Epithelial cell of esophagus (primary cell): ENCODE data around the gene RAB12.

Source experiments
- DNase-seq: peaks from one replicate; pipeline ENCODE4 v3.0.0; 2010; ENCODE audit warnings: low read depth
- H3K4me3 ChIP-seq: 2 replicates; pipeline ENCODE4 v1.5.1; 2011; ENCODE audit warnings: mild to moderate bottlenecking, low read length, control low read depth
- TF ChIP-seq, protein P1 (sequence below): IDR thresholded peaks from 2 replicates; pipeline ENCODE4 v1.5.1; 2011; ENCODE audit warnings: low read depth, mild to moderate bottlenecking, low read length, control low read depth, inconsistent platforms; ENCODE audit not compliant: insufficient read depth; ENCODE audit errors: missing control alignments

Gene RAB12

DNA sequence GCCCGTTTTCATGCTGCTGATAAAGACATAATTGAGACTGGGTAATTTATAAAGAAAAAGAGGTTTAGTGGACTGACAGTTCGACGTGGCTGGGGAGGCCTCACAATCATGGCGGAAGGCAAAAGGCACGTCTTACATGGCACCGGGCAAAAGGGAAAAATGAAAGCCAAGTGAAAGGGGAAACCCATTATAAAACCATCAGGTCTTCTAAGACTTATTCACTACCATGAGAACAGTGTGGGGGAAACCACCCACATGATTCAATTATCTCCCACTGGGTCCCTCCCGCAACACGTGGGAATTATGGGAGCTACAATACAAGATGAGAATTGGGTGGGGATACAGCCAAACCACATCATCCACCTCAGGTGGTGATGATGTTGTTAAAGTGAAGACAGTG is 3.3 kb upstream of the RAB12 start:
- TF ChIP-seq, protein P1, sequence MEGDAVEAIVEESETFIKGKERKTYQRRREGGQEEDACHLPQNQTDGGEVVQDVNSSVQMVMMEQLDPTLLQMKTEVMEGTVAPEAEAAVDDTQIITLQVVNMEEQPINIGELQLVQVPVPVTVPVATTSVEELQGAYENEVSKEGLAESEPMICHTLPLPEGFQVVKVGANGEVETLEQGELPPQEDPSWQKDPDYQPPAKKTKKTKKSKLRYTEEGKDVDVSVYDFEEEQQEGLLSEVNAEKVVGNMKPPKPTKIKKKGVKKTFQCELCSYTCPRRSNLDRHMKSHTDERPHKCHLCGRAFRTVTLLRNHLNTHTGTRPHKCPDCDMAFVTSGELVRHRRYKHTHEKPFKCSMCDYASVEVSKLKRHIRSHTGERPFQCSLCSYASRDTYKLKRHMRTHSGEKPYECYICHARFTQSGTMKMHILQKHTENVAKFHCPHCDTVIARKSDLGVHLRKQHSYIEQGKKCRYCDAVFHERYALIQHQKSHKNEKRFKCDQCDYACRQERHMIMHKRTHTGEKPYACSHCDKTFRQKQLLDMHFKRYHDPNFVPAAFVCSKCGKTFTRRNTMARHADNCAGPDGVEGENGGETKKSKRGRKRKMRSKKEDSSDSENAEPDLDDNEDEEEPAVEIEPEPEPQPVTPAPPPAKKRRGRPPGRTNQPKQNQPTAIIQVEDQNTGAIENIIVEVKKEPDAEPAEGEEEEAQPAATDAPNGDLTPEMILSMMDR, result no peak
- no peak overlapping the region for H3K4me3 ChIP-seq
- DNase-seq, result no peak

DNA sequence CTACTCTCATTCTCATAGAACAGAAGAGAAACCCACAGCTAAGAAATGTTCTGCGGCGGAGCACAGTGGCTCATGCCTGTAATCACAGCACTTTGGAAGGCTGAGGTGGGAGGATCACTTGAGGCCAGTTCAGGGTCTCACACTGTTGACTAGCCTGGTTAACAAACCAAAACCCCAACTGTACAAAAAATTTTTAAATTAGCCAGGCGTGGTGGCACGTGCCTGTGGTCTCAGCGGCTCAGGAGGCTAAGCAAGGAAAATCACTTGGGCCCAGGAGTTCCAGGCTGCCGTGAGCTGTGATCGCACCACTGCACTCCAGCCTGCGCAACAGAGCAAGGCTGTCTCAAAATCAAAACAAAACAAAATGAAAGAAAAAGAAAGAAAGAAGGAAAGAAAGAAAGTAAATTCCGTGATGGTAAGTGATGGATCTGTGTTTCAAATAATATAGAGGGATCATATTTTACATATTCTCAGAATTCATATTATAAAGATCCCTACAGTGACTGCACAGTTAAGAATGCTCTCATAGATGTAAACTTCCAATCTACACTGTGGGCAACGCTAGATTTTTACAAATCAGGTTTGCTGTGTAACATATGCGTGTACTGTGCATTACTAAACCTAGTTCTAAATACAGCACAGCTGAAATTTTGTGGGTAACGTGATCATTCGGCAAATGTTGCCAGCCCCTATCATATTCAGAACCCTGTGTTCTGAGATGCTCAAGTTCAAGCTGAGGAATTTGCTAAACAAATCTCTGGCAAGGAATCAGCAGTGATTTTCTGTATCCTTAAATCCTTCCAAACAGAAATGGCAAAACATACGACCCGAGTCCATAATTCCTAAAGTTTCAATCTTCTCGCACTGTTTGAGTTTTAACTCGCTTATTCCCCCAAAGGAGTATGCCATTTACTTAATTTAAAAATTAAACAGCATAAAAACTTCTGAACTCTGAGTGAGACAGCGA is 1.2 kb upstream of the RAB12 start:
- TF ChIP-seq, protein P1, result no peak
- DNase-seq, result no peak
- peak overlapping the region; percentile 45 for H3K4me3 ChIP-seq

DNA sequence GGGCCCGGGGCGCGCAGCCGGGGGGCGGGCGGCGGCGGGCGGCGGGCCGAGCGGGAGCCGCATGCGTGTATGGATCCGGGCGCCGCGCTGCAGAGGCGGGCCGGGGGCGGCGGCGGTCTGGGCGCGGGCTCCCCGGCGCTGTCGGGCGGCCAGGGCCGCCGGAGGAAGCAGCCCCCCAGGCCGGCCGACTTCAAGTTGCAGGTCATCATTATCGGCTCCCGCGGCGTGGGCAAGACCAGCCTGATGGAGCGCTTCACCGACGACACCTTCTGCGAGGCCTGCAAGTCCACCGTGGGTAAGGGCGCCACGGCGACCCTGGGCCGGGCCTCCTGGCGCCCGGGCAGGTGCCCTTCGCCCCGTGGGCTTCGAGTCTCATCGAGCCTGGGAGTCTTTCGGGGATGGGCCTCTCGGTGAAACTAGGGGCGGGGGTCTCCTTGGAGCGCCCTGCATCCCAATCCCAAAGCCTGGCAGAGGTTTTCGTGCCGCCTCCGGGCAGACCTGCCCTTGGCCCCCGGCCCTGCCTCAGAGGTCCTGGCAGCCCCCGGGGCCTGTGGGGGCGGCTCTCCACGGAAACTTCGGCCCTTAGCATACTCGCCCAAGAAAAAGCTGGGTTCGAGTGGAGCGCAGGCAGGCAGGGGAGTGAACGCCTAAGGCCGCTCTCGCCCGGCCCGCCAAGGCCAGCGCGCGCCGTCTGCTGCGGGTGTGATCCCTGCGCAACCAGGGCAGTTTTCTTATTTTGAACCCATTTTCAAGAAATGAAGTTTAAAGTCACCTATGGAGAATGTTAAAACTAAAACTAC is 622 bp downstream of the RAB12 start:
- peak overlapping the region; percentile 87 for H3K4me3 ChIP-seq
- DNase-seq, result peak; percentile 28
- TF ChIP-seq, protein P1, result no peak

DNA sequence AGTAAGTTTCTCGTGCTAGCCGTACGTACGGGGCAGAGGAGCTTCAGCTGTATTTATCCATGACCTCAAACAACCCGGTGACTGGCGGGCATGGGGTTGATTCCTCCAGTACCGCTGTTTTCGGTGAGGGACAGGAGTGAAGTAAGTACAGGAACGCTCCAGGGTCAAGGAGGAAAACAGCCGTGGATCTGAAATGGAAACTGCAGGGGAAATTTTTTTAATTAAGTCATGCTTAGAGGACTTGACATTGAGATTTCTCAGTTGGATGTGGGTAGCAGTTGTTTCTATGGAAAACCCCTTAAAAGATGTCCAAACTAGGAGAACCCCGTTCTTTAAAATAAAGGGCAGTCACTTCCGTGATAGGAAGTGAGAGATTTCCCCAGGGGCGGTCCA is 1.2 kb downstream of the RAB12 start:
- no peak for DNase-seq
- H3K4me3 ChIP-seq, result peak overlapping the region; percentile 87
- TF ChIP-seq, protein P1, result no peak

DNA sequence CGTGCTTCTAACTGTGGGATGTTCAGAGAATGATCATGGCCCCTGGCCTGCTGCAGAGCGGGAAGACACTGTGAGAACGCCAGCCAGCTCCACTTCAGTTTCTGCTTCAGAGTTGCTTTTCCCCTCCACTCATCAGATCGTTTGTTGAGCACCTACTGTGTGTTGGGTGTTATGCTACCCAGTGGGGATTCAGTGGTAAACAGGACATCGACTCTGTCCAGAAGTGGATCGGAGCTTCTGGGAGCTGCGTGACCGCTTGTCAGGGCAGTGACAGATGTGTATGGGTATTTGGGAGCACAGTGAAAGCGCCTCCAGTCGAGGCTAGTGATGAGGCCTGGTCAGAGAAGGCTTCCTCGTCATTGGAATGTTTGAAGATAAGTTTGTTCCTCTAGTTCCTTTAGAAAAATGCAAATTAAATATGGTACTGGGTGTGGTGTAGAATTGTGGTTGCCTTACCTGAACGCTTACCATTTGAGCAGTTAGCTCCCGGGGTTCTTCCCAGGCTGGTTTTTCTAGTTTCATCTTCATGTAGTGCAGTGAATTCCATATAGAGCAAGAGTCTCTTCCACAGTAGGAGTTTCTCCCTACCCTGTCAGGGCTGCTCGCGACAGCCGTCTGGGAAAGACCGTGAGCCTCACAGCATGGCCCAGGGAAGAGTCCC is 2.8 kb downstream of the RAB12 start:
- peak overlapping the region; percentile 17 for H3K4me3 ChIP-seq
- TF ChIP-seq, protein P1, result no peak
- peak; percentile 87 for DNase-seq

DNA sequence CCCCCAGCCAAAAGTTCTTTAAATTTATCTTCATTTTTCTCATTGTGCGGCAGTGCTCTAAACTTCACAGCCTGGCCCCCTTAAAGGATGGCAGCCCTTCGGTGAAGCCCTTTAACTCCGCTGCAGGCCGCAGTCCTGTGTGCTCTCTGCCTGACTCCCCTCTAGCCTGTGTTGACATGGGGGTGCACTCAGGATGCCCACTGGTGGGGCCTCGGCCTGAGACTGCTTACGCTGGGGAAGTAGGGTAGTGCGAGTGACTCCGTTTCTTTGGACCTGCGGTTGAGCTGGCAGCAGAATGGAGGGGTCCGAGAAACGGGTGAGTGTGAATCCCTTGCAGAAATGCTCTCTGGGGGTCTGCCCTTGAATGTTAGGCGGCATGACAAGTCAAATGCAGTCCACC is 5.6 kb downstream of the RAB12 start:
- no peak overlapping the region for H3K4me3 ChIP-seq
- no peak for DNase-seq
- TF ChIP-seq, protein P1, result no peak
